Activated T-cell treated with anti-CD3 and anti-CD28 coated beads for 24 hours (primary cell): Measurements from ENCODE around the gene FMNL2.

Source experiments
- DNase-seq: peaks from one replicate; pipeline ENCODE4 v3.0.0-alpha.2; 2020; ENCODE audit warnings: low read depth

Gene FMNL2

DNA sequence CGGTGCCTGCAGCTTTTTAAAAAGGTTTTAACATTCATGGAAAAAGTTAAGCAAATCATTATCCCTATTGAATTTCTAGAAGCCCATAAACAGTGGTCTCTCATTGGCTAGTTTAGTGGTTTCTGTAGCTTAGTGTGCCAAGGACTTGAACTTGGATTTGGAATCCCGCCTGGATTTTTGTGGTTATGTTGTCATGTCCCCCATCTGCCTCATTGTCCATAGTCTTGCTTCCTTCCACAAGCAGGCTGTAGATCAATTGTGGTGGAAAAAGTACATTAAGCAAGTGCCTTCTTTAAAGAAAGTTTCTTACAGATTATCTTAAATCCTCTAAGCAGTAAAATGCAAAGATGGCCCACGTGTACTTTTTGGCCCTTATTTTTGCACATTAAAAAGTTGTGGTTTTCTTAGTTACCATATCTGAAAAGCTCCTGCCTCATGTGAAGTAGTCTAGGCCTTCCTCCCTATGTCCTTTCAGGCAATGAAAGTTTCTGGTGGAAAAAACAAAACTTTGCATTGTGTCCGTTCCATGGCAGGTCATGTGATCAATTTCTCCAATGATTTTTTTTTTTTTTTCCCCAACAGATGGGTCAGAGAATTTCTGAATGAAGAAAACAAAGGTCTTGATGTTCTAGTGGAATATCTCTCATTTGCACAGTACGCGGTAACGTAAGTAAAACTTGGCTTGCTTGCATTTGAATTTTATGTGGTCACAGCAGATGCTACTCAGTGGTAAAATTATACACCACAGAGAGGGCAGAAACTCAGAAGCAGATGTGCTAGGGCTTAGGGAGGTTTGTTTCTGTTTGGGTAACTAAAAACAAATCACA is 223.4 kb downstream of the FMNL2 start:
- DNase-seq: no peak

DNA sequence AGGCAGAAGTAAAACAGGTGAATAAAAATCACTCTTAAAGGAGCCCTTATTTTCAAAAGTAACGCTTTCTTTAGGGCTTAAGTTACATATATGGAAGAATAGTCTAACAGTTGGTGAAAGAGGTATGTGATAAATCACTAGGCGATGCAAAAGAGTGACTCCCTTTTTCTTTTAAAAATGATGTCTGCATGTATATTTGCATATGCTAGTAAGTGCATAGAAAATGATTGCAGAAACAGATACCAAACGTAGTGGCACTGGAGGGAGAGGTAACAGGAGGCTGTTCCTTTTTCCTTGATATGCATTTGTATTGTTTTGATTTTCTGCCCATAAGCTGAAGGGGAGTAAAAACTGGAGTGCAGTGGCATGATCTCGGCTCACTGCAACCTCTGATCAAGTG is 224.0 kb downstream of the FMNL2 start:
- DNase-seq: no peak

DNA sequence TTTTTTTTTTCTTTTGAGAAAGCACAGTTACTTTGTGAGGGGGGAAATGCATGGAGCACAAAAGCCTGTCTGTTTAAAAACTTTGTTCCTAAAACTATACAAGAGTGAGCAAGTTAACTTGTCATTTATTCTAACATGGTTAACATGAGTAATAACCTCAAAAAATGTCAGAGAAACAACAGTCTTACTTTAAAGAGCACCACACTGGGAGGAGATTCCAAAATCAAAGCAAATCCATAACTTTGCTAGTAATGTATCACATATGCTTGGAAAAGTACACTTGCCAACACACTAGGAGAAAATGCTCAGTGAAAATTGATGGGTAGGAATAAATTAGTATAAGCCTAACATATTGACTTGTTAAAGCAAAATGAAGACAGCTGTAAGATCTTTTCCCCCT is 225.2 kb downstream of the FMNL2 start:
- no peak for DNase-seq

DNA sequence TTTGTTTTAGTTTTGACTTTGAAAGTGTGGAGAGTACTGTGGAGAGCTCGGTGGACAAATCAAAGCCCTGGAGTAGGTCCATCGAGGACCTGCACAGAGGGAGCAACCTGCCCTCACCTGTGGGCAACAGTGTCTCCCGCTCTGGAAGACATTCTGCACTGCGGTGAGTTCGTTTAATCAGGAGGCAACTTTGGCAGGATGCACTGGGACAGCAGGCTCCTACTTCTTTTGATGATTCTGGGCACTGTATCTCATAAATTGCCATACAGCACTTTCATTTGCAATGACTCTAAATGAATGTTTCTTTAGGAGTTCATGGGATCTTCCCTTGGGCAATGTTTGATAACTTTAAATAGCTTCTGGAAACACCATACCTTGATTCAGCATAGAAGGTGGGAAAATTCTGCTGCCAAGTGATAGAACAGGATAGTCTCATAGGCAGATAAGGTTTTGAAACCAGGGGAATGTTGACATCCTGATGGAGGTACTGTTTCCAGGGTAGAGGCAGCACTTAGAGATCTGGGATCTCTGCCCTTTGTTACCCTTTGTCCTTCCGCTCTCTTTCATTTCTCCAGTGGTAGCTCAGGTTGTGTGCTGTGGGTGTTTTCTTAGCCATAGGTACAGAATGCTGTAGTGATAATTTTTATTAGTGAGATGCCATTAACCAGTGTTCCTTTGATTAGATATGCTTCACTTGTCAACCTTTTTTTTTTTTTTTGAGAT is 226.1 kb downstream of the FMNL2 start:
- no peak for DNase-seq

DNA sequence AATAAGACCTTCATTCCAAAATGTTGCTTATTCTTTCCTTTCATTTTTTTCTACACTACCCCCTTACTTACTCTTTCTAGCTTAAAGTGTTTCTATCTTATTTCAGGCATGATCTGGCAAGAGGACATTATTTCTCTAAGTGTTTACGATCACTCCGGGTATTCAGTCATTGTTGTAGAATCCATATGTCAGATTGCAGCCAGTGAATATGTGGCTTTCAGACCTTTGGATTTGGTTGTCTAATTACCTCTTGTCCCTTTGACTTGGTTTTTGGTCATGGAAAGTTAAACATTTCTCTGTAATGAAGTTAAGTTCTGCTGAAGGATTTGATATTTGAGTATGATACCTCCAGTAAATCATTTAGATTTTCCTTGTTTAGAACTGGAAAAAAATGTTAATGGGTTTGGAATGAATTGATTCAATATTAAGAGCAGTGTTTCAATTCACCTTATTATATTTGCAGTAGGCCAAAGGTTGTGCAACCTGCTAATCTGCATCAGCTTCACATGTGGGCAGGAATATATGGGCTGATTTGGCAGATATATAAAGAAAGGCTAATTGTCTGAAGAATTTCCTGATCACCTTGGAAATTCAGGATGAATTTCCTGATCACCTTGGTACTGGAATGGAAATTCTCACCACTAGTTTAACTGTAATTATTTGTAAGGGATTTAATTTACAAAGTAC is 227.4 kb downstream of the FMNL2 start:
- no peak for DNase-seq

DNA sequence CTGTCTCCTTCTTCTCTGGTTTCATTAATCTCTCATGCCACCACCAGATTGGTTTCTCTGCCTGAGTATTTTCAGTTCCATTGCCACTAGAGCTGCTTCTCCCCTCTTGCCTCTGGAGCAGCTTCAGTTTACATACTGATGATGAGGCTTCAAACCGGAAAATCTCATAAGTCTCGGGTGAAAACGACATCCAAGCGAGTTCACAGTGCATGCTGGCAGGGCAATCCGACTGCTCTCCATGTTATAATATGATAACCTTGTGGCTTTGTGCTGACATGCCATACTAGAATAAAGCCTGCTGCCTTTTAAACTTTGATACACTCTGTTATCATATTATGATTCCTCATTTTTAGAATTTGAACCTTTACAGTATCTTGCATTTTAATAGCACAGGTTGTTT is 228.8 kb downstream of the FMNL2 start:
- no peak for DNase-seq

DNA sequence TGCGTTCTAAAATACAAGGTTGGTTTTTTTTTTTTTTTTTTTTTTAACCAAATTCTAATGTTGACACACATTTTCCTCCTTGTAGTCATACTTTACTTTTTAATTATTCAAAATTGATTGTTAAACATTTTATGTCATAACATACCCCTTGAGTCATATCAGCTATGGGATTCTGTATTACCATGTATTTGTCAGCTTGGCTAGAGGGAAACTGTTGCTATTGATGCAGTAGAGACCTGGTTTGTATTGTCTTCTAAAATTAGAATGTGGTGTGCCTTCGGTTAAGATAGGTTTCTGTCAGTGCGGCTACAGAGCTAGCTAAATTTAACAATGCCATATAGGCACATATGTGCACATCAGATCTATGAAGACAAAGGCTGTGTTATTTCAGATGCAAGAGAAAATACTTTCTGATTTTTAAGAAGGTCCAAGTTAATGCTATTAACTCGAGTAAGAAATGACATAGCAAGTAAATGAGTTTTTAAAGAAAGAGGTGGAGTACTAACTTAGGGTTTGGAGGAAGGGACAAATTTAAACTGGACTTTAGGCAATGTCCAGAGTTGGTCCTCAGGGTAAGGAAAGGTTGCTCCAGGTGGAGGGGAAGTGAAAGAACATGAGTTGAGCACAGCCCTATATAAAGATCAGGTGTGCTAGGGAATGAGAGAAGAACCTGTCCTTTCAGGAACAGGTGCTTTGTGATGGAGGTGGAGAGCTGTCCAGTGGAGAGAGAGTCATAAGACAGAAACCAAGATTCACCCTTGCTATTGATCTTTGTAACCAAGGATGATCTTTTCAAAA is 230.0 kb downstream of the FMNL2 start:
- DNase-seq: no peak

DNA sequence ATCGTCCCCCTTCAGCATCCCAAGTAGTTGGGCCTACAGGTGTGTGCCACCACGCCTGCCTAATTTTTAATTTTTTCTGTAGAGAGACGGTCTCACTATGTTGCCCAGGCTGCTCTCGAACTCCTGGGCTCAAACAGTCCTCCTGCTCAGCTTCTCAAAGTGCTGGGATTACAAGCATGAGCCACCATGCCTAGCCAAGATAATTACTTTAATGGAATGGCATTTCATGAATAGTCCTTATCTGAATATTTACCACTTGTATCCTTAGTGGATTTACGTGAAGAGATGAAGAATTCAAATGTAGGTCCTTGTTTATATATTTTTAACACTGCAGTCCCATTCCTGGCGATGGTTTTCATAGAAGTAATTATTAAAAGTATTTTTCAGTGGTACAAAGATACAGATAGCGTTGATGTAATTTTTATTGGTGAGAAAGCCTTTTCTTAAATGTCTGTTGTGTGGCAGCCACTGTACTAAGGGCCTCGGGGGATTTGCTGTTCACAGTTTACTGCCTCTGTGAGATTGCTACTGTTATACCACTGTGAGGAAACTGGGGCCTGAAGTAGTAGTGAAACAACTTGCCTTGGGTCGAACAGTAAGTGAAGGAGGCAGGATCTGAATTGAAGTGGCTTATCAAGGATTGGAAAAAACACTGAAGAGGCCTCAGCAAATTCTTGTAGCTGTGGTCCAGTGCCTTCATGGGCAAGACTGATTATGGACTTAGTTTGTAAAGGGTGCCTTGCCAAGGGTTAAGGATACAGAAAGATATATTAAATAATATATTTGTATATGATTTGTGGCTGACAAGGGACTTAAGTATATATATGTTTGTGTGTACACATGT is 231.1 kb downstream of the FMNL2 start:
- no peak for DNase-seq

DNA sequence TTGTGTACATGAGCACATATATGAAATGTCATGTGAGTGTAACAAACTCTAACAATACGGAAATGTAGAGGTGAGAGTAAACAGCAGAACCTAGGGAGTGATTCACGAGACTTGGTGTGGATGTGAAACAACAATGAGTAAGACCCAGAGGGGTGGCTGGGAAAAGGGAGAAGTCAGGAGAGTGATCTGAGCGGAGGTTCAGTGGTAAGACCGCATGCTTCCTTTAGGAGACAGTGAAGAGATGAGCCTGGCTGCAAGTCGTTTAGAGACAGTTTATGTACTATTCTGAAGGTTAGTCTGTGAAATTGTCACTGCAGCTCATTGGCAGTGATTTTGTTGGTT is 231.7 kb downstream of the FMNL2 start:
- no peak for DNase-seq

DNA sequence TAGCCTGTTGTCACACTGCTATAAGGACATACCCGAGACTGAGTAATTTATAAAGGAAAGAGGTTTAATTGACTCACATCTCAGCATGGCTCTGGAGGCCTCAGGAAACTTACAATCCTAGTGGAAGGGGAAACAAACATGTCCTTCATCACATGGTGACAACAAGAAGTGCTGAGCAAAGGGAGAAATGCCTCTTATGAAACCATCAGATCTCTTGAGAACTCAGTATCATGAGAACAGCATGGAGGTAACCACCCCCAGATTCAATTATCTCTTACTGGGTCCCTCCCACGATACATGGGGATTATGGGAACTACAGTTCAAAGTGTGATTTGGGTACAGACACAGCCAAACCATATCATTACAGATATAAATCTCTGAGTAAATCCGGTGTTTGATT is 233.6 kb downstream of the FMNL2 start:
- DNase-seq: no peak

DNA sequence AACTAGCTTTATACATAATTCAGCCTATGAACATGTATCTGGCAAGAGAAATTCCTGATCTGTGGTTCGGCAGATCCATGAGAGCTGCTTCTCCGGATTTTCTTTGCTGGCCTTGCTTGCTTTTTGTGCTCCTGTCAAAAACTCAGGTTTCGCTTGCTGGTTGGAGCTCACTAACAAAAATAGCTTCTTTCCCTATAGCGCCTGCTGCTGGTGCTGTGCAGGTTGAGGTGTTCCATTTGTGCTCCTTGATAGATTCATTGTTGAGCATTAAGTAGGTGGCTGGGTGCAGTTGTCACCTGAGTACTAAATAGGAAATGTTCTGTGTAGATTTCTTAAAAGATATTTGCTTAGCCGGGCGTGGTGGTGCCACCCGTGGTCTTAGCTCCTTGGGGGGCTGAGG is 234.2 kb downstream of the FMNL2 start:
- no peak for DNase-seq

DNA sequence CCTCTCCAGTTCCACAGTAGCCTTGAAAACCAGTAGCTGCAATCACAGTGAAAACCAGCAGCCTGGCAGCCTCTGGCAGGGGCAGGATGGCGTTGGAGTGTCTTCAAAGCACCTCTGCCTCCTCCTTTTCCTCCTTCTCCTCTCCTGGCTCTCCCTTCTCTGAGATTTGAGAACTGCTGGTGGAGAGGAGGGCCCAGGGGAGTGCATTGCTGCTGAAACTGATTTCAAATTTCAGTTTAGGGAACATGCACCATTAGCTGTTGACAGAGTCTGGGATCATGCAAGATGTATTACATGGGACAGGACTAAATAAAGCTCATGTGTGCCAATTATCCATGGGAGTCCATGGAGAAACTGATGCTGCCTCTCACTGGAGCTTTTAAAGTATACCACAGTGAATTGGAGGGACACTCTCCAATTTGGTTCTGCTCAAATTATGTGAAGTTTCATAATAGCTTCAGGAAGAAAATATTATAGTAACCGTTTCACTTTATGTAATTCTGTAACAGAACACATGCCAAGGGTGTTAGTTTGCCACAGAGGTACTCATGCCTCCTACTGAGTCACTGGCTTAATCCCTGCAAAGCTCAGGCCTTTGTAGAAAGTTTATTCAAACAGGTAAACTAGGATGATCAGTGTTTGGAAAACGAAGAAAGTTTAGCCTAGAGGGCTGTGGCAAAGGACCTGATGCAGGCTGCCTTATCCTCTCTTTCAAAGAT is 236.2 kb downstream of the FMNL2 start:
- no peak for DNase-seq

DNA sequence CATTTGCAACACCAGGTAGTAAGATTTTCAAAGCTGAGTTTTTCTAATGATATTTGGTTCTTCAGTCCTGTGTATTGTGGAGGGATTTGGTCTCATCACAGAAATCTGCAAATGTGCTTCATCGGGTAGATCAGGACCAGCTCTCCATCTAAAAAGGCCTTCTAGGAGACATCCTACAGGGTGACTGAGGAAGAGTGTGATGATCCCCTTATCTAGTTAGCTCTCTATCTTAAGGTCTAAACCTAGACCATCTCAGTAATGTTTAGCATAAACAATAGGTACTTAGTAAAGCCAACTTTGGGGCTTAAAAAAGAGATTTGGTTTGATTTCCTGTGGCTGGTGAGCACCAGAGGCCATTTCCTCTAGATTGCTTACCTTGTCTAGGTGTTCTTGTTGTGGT is 237.1 kb downstream of the FMNL2 start:
- DNase-seq: no peak

DNA sequence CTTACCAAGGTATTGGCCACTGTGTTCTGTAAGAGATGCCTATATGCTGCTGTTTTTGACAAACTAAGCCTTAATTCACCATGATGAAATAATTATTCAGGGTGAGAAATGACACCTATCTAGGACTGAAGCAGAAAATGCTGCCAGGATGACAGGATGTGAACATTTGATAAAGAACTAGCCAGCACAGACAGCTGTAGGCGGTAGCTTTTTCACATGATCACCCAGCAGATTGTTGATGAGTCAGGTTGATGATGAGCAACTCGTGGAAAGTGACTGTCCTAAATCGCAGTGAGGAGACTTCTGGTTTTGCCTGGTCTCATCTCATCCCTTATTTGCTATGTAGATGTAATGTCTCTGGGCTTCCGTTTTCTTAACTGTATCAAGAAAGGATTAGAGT is 238.2 kb downstream of the FMNL2 start:
- DNase-seq: peak; percentile 44

DNA sequence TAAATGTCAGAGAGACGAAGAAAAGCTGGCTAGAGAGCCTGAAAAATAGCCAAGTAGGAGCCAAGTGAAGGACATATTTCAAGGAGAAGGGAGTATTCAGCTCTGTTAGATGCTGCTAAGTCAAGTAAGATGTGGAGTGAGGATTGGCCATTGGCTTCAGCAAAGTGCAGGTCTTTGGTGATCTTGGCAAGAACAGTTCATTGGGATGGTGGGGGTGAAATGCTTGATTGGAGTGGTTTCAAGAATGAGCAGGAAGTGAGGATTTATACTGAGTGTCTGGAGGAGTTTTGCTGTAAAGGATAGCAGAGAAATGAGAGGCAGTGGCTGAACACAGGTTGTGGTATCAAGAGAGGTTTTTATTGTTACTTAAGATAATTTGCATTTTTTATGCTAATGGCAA is 242.6 kb downstream of the FMNL2 start:
- DNase-seq: no peak

DNA sequence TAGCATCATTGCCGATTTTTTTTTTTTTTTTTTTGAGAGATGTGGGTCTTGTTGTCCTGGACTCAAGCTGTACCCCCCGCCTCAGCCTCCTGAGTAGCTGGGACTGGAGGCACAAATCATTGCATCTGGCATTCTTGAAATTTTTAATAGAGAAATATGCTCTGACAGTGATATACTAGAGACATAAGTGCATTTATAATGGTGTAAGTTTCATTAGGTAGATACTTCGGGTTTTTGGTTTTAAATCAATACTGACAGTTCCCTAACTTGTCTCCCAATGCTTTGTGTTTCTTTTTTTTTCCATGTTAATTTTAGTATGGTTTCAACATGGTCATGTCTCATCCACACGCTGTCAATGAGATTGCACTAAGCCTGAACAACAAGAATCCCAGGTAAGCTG is 243.6 kb downstream of the FMNL2 start:
- no peak for DNase-seq

DNA sequence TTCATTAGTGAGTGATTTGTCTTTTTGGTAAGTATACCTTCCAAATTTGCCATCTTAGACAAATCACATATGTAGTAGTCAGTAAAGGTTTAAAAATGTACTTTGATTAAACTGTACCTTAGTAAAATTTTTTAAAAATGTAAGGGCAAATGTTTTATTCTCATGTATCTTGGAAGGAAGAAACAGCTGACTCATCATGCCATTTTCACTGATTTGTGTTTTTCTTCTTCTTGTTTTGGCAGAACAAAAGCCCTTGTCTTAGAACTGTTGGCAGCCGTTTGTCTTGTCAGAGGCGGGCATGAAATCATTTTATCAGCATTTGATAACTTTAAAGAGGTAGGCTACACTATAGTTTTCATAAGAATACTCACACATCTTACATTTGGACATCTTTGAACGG is 245.7 kb downstream of the FMNL2 start:
- DNase-seq: no peak

DNA sequence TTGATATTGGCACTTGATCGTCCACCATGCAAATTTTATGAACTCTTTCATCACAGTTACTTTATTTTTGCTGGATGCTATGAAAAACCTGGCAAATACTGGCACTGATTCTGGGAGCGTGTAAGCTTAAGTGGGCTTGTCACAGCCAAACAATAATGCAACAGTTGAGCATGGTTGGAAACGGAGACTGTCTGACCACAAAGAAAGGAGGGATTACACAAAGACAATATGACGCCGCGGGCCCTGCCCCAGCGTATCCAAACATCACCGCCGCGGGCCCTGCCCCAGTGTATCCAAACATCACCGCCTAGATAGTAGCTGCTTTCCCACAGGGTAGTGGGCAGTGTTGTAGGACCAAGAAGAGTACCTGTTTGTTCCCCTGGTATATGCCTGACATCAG is 246.4 kb downstream of the FMNL2 start:
- DNase-seq: no peak

DNA sequence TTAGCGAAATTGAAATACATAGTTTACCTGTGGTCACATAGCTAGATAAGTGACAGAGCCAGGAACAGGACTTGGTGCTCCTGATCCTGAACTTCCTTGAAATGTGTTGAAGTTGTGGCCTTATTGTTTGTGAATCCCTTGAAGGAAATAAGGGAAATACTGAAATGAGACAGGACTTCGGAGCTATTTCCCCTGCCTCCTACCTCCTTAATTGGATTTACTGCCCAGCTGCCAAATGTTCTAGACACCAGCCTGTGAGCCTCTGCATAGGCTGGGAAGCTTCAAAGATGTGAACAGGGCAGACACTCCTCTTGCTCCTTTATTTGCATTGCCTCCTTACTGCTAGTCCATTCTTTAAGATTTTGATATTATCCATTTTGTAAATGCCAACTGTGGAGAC is 247.1 kb downstream of the FMNL2 start:
- no peak for DNase-seq

DNA sequence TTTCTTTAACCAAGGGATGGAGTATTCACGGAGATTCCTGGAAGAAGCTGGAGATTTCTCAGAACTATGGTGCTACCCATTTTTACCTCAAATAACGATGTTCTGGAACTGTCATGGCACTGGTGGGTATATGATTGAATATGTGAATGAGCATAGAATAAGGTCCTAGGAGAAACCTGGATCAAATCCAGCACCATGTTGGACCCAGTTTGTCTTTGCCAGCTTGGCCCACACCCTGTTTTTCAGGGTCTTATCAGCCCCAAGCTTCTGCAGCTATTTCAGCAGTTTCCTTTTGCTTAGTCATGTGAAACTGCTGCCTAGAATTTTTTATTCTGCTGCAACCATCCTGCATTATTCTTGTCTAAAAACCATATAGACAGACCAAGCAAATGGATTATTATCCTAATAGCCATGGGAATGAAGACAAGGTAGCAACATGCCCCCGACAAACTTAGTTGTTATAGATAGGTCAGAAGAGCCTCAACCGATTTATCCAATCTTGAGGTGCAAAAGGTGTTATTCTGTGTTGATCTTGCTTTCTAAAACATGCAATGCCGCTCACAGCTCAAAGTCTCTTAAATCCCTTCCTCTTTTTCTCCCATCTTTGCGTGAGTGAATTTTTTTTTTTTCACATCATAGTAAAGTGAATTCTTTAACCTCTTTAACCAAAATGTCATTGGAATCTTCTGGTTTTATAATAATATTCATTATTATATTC is 248.7 kb downstream of the FMNL2 start:
- no peak for DNase-seq
